ENCODE data around the gene GSTT2B. TPM values are rescaled to one million over a fixed set of nuclear protein-coding genes. Genes with fewer than 3 reads are reported as not detected.

The GSTT2B gene
- total RNA-seq, 6 experiments from 2014 or later: 31.4 to 39.2 (median 34.1) TPM

DNA sequence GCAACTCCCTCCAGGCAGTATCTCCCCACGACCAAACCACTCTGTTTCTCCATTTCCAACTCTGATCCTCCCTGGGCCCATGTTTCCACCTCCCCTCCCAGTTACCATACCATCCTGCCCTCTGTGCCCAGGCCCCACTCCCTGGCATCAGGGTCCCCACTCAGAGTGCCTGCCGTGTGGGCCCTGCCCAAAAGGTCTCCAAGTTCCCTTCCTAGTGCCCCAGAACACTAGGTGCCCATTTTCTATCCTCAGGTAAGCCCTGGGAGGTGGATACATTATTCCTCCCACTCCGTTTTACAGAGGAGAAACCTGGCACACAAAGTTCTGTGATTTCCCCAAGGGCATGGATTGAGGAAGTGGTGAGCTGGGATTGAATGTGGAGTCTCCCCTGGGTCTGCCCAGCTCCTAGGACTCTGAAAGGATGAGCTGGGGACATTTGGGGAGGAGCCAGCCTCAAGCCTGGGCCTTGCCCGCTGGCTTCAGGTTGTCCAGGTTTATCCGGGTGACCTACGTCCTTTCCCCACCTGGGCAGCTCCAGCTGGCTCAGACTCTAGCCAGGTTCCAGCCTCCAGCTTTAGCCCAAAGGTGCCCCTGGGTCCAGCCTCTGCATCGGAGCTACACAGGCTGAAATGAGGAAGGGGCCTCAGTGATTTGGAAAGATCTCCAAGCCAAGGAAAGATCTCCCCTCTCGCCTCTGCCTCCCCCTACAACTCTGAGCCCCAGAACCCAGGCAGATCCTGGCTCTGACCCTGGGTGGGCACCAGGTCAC is 46.4 kb upstream of the GSTT2B start:
- DNase-seq: no peak
- no peaks in the 10 kb centered on the region for H3K36me3 Mint-ChIP-seq (ENCODE audit: low read depth)
- H3K27me3 Mint-ChIP-seq (ENCODE audit: insufficient read depth): peaks cover 20% of the 10 kb centered on the region
- no peak overlapping the region for H3K4me3 Mint-ChIP-seq
- no peak overlapping the region for H3K27ac Mint-ChIP-seq
- TF ChIP-seq, protein P1, sequence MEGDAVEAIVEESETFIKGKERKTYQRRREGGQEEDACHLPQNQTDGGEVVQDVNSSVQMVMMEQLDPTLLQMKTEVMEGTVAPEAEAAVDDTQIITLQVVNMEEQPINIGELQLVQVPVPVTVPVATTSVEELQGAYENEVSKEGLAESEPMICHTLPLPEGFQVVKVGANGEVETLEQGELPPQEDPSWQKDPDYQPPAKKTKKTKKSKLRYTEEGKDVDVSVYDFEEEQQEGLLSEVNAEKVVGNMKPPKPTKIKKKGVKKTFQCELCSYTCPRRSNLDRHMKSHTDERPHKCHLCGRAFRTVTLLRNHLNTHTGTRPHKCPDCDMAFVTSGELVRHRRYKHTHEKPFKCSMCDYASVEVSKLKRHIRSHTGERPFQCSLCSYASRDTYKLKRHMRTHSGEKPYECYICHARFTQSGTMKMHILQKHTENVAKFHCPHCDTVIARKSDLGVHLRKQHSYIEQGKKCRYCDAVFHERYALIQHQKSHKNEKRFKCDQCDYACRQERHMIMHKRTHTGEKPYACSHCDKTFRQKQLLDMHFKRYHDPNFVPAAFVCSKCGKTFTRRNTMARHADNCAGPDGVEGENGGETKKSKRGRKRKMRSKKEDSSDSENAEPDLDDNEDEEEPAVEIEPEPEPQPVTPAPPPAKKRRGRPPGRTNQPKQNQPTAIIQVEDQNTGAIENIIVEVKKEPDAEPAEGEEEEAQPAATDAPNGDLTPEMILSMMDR (IDR thresholded peaks at IDR 0.05): no peak
- no peaks in the 10 kb centered on the region for H3K9me3 Mint-ChIP-seq
- H3K4me1 Mint-ChIP-seq (ENCODE audit: low read depth): peaks cover 11% of the 10 kb centered on the region

DNA sequence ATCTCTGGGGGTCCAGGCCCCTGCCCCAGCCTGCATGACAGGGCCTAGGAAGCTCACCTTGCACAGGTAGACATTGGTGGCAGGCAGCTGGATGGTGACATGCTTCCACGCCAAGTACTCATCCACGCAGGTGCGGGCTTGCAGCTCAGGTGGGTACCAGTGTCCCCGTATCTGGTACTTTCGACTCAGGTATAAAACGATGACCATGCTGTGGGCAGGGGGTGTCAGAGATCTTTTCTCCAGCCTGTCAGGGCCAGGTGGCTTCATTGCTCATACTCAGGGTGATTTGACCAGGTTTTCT is 45.9 kb upstream of the GSTT2B start:
- H3K9me3 Mint-ChIP-seq: no peaks in the 10 kb centered on the region
- no peaks in the 10 kb centered on the region for H3K36me3 Mint-ChIP-seq (ENCODE audit: low read depth)
- TF ChIP-seq, protein P1 (IDR thresholded peaks at IDR 0.05): no peak
- no peak overlapping the region for H3K4me3 Mint-ChIP-seq
- peaks cover 26% of the 10 kb centered on the region for H3K27me3 Mint-ChIP-seq (ENCODE audit: insufficient read depth)
- H3K4me1 Mint-ChIP-seq (ENCODE audit: low read depth): 0 out of 2 replicates have a peak, but pooled peaks cover 6% of the 10 kb centered on the region
- DNase-seq: no peak
- H3K27ac Mint-ChIP-seq: no peak overlapping the region

DNA sequence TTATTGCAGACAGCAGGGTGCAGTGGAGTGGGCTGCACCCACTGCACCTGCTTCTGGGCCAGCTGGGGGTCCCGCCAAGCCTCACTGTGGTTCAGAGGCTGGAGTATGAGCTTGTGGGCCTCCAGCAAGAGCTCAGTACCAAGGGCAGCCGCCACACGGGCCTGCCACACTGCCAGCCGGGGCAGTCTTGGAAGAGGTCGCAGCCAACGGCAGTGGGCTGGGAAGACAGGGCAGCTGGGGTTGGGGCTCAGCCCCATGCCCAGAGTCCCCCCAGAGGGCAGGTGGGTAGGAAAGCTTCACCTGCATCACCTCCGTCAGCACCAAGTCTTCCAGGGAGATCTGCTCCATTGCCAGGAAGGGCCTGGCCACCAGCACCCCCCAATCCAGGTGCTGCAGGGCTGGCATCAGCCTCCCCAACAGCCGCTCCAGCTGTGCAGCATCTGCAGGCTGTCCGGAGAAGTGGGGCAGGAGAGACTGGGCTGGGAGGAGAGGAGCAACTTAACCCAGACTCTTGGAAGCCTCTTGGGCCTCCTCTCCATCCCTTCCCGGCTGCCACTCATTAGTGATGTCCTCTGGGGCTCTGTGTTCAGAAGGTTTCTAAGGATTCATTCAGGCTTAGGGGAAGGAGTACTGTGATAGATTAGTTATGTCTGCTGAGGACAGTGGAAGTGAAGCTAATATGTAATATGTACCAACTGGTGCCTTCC is 45.4 kb upstream of the GSTT2B start:
- H3K27ac Mint-ChIP-seq: no peak overlapping the region
- 0 out of 2 replicates have a peak, but pooled peaks cover 6% of the 10 kb centered on the region for H3K4me1 Mint-ChIP-seq (ENCODE audit: low read depth)
- no peak overlapping the region for H3K4me3 Mint-ChIP-seq
- DNase-seq: no peak
- TF ChIP-seq, protein P1 (IDR thresholded peaks at IDR 0.05): no peak
- peaks cover 26% of the 10 kb centered on the region for H3K27me3 Mint-ChIP-seq (ENCODE audit: insufficient read depth)
- no peaks in the 10 kb centered on the region for H3K9me3 Mint-ChIP-seq
- no peaks in the 10 kb centered on the region for H3K36me3 Mint-ChIP-seq (ENCODE audit: low read depth)

DNA sequence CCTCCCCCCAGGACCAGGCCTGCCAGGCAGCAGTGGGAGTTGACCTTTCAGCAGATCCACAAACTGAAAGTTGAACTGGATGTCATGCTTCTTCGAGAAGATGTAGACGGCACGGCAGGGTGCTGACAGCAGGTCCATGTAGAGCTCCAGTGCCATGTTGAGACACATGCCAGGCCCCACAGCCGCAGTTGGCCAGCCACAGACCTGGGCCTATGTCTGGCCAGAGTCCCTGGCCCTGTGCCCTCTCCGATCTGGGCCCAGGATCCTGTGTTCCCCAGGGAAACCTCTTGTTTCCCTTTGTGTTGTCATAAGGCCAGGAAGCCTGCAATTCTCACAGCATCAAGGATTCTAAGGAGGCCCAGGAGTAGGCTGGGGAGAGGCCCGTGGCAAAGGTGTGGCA is 44.2 kb upstream of the GSTT2B start, which contains the start of gene GSTT4:
TSS of gene GSTT4 (minus strand) at position 253 of the 400 bp plus-strand sequence. CDS start at position 156, 97 bp downstream.
- H3K9me3 Mint-ChIP-seq: no peaks in the 10 kb centered on the region
- TF ChIP-seq, protein P1 (IDR thresholded peaks at IDR 0.05): no peak
- peaks cover 26% of the 10 kb centered on the region for H3K27me3 Mint-ChIP-seq (ENCODE audit: insufficient read depth)
- no peak for DNase-seq
- no peaks in the 10 kb centered on the region for H3K36me3 Mint-ChIP-seq (ENCODE audit: low read depth)
- H3K27ac Mint-ChIP-seq: no peak within 1 kb of the TSS
- H3K4me3 Mint-ChIP-seq: no peak within 1 kb of the TSS
- H3K4me1 Mint-ChIP-seq (ENCODE audit: low read depth): no peaks in the 10 kb centered on the region

DNA sequence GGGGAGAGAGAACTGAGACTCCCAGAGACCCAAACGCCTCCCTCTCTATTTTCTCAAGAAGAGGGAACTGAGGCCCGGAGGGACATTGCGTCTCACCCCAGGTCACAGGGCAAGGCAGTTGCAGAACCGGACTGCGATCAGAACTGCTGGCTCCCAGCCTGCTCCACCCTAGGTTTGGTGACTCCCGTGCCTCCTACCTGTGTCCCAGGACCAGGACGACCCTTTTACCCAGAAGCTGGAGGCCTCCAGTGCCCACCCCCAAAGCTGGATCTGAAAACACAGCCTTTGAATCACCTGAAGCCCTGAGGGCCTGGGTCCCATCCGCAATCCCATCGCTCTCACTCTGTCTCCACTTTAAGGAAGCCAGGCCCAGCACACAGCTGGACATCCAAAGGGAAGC is 42.9 kb upstream of the GSTT2B start:
- H3K4me3 Mint-ChIP-seq: no peak overlapping the region
- peaks cover 25% of the 10 kb centered on the region for H3K27me3 Mint-ChIP-seq (ENCODE audit: insufficient read depth)
- DNase-seq: no peak
- H3K4me1 Mint-ChIP-seq (ENCODE audit: low read depth): no peaks in the 10 kb centered on the region
- TF ChIP-seq, protein P1 (IDR thresholded peaks at IDR 0.05): no peak
- H3K9me3 Mint-ChIP-seq: no peaks in the 10 kb centered on the region
- H3K27ac Mint-ChIP-seq: no peak overlapping the region
- H3K36me3 Mint-ChIP-seq (ENCODE audit: low read depth): no peaks in the 10 kb centered on the region
